HG02623 (cell line): ENCODE measurements around the gene PDLIM7.
A peak's percentile ranks its signal among the peaks of the same experiment; 100 is the strongest.

Experiments
- ATAC-seq: cut with Tn5 transposase; IDR thresholded peaks from one replicate; pipeline ENCODE4 v1.9.1; 2021; ENCODE audit warnings: moderate library complexity; ENCODE audit not compliant: unreplicated experiment

Gene PDLIM7

DNA sequence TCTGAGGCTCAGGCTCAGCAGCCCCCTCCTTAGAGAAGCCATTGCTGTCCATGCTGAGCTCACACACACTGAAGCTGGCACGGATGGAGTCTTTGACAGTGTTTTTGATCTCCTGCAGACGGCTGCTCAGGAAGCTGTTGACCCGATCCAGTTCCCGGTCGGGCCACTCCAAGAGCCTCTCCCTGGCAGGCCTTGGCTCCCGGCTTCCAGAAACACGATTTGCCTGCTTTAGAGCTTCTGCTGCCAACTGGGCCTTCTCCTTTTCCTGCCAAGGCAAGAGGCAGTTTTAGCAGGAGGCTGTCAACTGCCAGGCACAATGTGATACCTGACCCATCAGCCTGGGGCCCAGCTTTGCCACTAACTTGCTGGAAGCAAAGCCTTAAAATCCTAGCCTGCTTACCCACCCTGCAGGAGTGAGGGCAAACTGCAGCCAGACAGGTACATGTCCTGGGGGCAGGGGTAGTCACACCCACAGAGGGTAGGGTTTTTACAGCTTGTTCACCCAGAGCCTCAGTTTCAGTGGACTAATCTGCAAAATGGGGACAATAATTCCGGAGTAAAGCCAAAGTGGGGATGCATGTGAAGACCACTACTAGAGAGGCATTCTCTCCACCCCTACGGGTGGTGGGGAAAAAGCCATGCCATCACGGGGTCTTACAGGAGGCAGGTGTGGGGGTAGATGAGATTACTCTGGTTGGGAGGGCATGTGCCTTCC is 27.7 kb upstream of the PDLIM7 start:
- ATAC-seq: no peak

DNA sequence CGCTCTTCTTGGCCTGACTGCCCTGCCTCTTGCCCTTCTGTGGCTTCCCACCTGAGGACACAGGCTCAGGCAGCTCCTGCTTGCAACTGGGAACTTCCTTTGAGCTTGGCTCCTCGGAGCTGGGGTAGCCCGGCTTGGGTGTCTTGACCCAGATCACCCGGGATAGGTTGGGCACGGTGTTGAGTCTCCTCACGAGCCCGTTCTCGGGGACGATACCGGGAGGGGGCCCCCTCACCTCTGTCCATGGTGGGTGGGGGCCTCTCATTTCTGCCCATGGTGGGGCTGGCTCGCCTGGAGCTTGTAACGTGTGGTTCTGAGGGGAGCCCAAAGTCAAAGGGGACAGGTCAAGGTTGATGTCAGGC is 27.1 kb upstream of the PDLIM7 start:
- ATAC-seq: no peak

DNA sequence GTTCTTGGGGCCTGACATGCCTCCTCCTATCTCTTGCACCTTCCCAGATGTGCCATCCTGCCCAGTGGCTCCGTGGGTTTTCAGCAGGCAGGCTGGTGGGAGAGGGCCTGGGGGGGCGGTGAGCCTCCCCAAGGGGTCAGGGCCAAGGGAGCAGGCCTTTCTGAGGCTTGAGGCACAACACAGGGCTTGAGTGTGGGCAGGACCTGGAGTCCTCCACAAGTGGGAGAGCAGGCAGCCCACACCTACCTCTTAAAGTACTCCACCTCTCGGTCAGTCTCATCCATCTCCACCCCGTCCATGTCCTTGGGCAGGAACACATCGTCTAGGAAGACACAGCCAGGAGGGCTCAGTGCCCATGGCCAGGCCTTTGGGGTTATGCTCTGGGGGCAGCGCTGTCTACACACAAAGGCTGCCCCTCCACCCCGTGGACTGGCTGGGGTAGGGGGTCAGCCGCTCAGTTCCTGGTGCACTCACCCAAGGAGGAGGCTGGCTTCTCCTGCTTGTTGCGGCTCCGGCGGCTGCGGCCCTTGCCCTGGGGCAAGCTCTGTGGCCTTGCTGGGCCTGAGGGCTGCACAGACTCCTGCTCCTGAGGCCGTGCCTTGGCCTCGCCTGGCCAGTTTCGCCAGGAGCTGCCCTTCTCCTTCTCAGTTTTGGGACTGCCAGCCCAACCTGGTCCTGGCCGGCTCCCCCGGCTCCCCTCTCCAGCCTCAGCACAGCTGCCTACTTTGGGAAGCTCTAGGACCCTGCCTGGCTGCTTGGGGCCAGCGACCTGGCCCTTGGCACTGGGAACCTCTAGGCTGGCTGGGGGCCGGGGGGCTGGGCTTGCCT is 26.5 kb upstream of the PDLIM7 start:
- no peak for ATAC-seq

DNA sequence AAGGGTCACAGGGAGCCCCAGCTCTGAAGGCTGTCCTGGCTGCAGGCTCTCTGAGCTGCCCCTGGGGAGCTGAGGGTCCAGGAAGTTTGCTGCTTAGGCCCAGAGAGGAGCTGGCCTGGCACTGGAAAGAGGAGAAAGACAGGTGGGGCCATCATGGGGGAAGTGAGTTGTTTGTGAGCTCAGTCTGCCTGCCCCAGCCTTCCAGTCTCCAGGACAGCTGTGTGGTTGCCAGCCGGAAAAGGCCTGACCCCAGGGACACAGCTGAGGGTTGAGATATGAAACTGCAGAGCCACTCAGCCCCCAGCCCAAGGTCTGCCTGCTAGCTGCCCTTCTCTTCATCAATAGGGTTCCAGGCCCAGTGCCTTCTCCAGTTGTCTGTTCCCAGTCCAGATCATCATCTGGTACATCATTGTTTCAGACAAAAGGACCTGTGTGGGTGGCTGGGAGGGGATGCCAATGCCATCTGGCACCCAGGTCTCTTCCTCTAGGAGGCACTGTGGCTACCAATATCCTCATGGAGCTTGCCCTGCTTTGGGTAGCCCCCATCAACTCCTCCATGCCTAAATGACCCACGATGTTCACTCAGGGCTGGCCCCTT is 23.6 kb upstream of the PDLIM7 start:
- no peak for ATAC-seq

DNA sequence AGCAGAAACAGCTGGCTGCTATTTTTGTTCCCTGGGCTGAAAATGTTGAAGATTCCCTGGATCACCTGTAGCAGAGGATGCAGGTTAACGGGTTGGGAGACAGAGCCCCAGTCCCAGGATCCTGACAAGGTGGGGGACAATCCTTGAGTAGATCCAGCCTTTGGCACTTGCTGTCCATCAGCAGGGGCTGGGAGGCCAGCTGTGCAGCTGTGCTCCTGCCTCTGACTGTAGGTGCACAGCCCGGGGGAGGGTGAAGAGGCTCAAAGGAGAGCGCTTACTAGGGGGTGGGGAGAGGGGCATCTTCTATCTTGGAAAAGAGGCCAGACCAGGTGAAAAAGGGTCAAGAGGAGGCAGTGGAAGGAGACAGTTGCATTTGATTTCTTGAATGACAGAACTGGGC is 22.9 kb upstream of the PDLIM7 start:
- ATAC-seq: no peak

DNA sequence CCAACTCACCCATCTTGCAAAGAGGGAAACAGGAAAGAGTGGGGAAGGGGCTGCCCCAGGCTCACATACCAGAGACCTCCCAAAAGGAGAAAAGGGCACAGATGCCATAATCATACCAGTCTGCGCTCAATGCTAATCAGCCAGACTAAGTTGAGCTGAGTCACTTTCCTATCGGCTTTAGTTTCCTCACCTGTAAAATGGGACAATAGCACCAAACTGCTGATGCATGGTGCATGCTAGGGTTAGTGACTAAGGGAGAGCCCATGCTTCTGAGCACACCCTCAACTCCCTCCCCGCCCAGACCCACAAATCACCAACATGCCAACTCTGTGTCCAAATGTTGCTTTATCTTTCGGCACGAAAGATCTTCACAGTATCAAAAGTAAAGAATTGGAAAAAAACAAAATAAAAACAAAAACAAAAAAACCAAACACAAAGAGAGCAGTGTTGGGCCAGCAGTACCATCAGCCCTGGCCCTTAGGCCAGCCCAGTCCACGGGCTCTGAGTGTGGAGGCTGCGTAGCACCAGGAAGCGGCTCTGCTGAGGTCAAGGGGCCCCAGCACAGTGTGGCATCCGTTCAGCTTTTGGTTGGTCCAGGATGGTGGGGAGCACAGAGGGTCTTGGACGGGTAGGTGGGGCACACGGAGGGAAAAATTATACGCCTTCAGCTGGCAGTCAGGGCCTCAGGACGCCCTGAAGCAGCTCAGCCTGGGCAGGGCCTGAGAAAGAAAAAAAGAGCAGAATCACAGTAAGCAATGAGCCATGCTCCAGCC is 22.2 kb upstream of the PDLIM7 start:
- ATAC-seq: no peak

DNA sequence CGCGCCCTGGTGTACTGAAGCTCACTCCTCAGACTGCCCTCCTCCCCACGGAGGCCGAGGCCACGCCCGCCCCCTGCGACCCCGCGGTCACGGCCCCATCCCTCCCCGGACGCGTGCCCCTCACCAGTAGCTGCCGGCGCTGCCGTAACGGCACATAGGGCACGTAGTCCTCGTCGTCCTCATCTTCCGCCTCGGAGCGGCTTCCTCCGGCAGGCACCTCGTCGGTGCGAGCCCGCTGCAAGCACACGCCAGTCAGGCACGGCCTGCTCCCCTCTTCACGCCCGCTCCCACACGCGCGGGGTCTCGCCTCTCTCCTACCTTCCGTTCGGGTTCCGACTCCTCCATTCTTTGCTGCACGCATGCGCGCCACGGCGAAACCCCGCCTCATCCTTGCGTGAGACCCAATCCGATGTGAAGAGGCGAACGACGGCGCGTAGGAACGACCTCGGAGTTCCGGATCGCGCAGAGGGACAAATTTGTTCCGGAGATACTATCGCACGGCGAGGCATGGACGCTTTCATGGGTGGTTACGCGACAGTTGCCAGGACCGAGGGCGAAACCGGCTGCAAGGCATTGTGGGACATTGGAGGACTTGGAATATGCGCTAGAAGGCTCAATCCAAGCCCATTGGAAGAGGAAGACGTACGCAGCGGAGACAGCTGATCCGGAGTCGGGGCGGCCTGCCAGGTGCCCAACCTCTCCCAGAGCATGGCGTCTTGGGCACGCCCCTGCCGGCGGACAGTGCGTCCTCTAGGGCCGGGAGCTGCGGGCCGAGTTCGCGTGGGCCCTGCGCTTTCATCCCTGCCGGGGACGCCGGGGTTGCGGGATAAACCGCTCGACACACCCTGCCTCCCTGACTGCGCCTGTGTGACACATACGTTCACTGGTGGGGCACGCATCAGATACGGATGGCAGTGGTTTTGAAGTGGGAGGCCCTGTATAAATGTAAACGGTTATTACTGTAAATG is 19.5 kb upstream of the PDLIM7 start, which contains the start of gene DDX41:
DDX41 (minus strand) TSS at position 361 of the 968 bp plus-strand sequence; CDS start at position 345, 16 bp downstream.
- peak; percentile 80 for ATAC-seq

DNA sequence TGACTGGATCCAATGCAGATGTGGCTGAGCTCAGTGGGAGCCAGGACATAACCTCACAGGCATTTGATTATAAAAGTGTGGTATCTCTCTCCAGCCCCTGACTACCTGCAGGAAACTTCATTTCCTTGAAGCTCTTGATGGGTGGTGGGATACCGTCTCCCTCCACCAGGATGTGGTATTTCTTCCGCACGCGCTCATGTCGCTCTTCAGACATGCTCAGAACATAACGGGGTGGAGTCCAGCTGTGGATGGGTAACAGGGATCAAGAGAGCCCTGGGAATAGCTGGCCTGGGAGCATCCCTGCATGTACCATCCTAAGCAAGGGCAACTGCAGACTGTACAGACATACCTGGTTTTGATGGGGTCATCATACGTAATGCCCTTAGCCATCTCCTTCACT is 18.2 kb upstream of the PDLIM7 start:
- no peak for ATAC-seq

DNA sequence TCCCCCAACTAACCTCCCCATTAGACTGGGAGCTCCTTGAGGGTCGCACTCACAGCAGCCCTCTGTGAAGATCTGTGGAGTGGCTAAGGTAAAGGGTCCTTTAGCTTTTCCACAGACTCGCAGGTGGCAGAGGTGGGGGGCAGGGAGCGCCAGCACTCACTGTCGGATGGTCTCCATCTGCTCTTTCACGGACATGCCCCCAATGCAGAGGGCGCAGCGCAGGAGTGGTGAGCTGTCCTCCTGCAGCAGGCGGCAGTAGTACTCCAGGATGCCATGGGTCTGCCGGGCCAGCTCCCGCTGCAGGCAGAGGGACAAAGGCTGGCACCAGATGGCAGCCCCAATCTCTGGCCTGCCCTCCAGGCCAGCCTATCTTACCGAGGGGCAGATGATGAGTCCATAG is 17.1 kb upstream of the PDLIM7 start:
- no peak for ATAC-seq

DNA sequence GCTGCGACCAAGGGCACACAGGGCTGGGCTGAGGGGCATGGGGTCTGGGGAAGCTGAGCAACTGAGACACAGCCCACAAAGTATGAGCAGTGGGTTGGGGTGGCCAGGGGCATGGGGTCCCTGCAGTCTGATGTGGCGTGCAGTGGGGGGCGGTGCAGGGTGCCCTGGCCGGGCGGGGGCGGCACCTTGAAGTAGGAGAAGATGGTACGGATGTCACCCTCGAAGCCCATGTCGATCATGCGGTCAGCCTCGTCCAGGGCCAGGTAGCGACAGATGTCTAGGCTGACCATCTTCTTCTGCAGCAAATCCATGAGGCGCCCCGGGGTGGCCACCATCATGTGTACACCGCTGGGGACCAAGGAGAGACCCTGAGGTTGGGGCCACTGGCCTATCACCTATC is 16.1 kb upstream of the PDLIM7 start:
- ATAC-seq: no peak

DNA sequence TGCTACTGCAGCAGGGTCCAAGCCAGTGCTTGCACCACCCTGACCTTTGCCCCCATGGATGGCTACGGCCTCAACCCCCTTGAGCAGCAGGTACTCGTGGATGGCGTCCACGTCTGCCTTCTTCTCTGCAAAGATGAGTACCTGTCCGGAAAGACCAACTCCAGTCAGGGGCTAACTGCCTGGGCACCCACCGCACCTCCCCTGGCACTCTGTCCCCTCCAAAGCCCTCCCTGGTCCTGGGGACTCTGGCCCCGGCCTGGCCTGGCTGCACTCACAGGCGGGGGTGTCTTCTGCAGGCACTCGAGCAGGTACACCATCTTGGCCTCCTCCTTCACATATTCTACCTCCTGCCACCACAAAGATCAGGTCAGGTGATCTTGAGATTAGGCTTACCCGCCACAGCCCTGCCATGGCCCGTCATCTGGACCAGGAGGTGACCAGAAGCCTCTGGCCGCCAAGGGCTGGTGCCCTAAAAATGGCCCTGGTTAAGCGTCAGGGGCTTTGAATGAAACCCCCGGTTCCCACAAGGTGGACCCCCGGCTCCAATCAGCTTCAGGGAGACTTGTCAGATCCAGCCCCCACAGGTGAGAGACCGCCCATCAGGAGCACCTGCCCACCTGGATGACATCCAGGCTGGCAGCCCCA is 15.5 kb upstream of the PDLIM7 start:
- no peak for ATAC-seq

DNA sequence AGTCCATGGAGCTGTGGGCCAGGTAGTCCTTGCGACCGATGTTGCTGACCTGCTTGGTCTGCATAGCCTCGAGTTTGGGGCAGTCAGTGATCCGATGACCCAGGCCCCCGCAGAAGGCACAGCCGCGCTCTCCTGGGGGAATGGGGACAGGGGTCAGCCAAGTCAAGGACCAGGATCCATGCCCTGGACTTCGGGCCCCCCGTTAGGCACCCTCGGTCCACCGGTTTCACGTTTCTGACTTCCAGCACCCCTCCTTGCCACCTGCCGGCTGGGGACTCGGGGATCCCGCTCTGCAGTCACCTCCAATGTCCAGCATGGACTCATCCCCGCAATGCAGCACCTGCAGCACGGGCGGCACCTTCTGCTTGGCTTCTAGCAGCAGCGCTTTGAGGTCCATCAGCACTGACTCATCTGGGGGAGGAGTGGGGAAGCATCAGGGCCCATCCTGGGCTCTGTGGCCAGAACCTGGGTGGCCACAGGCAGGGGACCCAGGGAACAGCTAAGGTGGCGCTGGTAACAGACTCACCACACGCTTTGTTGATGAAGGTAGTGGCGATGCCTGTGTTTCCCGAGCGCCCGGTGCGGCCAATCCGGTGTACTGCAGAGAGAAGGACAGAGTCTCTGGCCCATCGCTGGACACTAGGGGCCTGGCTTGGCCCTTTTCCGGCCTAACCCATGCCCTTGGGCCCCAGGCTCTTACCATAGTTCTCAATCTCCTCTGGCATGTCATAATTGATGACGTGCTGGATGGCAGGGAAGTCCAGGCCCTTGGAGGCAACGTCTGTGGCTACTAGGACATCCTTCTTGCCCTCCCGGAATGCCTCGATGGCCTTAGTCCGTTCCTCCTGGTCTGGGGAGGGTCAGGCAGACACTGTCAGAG is 14.6 kb upstream of the PDLIM7 start:
- no peak for ATAC-seq

DNA sequence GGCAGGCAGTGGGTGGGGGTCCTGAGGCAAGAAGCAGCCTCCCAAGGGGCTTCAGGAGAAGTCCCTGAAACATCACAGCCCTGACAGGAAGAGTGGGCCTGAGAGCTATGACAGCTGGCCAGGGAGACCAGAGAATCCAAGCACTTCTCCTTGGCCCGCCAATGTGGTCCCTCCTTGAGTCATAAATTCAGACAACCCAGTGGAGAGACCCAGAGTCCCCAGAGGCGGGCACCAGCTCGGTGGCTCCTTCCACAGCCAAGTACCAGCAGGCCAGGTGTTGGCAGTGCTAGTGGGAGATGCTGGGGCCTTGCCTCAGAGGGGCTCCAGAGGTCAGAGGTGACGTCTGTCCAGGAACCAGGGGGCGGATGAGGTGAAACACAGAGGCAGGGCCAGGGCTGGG is 13.8 kb upstream of the PDLIM7 start:
- no peak for ATAC-seq

DNA sequence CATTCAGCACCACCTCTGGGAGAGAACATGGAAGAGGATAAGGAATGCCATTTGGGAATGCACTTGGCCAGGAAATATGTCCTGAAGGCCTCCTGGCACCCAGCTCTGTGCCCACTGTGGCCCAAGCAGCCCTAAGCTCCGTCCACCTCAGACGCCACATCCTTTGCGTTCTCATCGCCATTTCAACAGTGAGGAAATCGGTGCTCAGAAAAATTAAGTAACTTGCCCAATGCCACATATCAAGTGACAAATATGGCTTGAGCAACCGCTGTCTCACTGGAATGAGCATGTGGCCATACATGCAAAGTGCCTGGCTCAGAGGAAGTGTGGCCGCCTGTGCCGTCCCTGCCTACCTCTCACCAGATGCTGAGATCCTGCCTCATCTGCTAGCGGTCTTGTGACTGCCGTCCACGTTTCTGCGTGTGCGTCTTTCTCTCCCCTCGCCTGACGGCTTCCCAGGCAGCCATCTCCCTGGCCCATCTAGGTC is 13.2 kb upstream of the PDLIM7 start:
- ATAC-seq: peak; percentile 26

DNA sequence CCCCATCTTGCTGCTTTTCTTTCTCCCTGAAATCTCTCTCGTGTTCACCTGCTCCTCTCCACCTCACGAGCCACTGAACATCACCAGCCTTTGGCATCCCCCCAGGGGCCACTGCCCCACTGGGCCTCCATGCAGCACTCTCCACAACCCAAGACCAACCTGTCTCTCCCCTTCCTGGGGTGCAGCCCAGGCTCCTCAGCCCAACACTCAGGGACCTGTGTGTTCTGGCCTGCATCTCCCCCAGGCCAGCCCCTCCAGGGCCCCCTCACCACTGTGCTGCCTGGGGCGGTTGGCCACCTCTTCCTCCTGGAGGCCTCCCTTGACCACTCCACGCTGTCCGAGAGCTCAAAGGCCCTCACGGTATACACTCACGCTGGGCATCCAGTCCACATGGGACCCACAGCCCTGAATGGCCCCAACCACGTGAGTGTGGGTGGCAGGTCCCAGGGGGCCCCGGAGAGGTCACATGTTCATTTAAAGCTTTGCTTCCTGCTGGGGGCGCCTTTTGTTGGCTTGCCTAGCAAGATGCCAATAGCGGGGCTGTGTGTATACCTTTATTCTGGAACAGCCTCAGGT is 12.7 kb upstream of the PDLIM7 start:
- ATAC-seq: no peak

DNA sequence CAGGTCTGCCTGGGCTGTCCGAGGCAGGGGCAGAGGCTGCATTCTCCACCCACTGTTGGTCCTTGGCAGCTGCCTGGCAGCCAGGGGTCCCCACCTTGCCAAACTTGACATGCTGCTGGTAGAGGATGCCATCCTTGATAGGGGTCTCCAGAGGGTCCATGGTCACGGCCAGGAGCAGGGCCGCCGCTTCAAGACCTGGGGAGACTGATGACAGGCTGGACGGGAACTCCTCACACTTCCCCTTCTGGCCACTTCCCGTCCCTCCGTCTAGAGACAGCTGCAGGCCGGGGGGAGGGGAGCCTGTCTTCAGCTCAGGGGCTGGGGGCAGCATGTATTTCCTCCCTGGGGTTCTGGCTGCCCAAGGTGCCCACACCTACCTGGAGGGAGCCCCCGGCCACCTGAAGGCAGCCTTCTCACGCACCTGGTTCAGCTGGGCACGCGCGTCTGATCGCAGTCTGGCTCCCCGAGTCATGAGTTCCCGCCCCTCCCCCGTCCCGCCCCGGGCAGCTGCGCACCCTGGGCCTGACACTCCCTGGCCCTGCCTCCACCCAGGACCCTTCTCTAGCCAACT is 12.1 kb upstream of the PDLIM7 start, which contains the start of gene DOK3:
DOK3 (minus strand) TSS at position 446 of the 571 bp plus-strand sequence; CDS start at position 160, 286 bp downstream.
- ATAC-seq: no peak

DNA sequence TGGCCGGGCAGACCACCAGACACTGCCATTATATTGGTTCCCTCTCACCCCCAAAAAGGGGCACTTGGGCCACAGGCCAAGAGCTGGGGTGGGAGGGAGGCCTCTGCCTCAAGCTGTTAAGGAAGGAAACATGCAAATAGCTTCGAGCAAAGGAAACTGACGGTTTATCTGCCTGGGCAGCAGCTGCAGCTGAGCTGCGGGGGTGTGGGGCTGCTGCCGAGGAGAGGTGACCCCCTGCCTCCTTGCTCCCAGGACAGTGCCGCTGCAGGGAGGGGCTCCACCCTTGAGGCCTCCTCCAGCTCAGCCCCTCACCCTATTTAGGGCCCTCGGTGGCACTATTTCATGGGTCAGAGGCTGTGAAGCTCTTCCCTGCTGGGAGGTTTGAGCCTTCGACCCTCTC is 11.4 kb upstream of the PDLIM7 start:
- ATAC-seq: no peak

DNA sequence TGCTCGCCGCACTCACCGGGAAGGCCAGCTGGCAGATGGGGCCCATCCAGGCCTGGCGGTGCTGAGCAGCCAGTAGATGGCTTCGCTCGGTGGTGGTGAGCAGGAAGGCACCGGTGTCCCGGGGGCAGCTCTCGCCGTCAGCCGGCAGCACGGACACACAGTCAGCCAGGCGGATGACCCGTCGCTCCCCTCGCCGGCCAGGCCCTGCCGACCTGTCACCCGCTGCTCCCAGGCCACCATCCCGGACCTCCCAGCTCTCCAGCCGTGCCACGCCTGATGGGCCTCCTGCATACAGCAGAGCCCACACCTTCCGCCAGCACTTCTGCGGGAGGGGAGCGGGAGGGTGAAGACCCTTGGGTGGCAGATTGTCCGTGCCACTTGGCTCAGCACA is 10.8 kb upstream of the PDLIM7 start:
- no peak for ATAC-seq
